Stimulated activated CD8-positive, alpha-beta memory T cell treated with anti-CD3 and anti-CD28 coated beads, Interleukin-12 subunit alpha, Interleukin-12 subunit beta, amount 100 ng/mL, for 24 hours (primary cell): ENCODE results near the gene NCL.
"Not testable (repeated sequence)": the region's sequence is repeated elsewhere in the genome, so short reads cannot be mapped to it uniquely, and the experiment has no call there.

Source experiments
- DNase-seq: peaks from one replicate; pipeline ENCODE4 v3.0.0-alpha.2; 2020; ENCODE audit errors: extremely low read depth

The NCL gene

DNA sequence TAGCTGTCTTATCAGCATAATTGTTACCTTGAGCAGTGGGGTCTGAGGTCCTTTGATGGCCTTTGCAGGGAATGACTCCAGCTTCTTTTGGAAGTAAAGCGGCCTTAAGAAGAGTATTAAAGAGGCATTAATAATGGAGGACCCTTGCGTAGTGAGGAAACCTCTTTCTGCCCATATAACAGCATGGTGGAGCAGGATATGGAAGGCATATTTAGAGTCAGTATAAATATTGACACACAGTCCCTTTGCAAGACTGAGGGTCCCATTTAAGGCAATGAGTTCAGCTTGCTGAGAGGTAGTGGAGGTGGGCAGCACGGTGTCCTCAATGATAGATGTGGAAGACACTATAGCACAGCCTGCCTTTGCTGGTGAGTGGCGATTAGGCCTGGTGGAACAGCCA lies 32.7 kb downstream of the NCL start:
- no peak for DNase-seq

GRCh38 chr2:231430437-231430836 lies 33.8 kb downstream of the NCL start:
- not testable (repeated sequence) for DNase-seq

DNA sequence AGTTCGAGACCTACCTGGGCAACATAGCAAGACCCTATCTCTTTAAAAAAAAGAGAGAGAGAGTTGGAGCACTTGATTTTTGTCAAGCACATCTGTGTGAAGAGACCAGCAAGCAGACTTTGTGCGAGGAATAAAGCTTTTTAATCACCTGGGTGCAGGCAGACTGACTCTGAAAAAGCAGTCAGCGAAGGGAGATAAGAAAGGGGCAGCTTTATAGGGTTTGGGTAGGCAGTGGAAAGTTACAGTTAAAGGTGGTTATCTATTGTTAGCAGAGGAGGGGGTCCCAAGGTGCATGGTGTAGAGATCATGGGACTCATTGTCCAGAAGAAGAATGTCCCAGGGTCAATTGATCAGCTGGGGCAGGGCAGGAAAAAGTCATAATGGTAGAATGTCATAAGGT lies 34.4 kb downstream of the NCL start:
- no peak for DNase-seq

GRCh38 chr2:231429152-231429551 lies 35.1 kb downstream of the NCL start:
- no peak for DNase-seq

DNA sequence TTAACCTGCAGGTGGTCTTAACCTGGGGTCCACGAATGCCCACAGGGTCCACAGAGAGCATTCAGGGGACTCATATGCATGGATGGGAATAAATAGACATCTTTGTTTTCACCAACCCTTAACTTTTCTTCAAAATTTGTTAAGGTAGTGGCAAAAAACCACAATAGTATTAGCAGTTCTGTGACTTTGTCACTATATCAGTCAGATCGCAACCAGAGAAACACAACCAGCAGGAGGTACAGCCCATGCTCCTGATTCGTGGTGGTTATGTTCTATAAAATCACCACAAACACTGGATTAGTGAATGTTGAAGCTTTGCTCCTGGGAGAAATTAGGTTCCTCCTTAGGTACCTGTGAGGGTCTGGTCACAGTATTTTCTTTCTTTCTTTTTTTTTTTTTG lies 37.2 kb downstream of the NCL start:
- DNase-seq = no peak

GRCh38 chr2:231425811-231426703 lies 38.2 kb downstream of the NCL start:
- no peak for DNase-seq

DNA sequence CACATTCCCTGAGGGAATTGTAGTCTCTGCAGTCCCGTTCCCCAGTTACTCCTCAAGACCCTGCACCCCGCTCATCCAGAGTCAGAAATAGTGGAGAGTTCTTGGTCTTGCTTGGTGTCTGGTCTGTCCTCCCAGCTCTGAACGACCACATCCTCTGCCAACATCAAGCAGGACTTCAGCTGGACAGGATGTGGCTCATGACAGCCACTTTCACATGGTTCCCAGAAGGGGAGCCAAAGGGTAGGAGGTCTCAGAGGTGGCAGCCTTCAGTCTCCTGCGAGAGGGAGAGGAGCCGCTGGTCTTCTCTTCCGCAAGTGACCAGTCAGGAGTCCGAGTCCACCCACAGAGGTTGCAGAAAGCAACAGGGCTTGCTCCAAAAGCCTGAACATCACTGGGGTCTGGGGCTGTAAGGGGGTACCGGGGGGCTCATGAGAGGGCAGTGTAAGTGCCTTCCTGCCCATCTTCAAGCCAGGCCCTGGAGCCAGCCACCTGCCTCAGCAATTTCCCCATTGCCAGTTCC lies 38.9 kb downstream of the NCL start:
- DNase-seq = no peak

GRCh38 chr2:231423176-231423575 lies 41.1 kb downstream of the NCL start:
- no peak for DNase-seq

DNA sequence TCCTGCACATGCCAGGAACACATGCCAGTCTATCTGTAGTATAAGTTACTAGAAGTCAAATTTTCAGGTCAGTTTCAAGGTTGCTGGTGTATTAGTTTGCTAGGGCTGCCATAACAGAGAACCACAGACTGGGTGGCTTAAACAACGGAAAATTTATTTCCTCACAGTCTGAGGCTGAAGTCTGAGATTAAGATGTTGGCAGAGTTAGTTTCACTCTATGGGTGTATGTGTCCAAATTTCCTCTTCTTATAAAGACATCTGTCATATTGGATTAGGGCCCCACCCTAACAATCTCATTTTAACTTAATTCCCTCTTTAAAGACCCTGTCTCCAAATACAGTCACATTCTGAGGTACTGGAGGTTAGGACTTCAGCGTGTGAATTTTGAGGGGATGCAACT lies 42.2 kb downstream of the NCL start:
- no peak for DNase-seq

DNA sequence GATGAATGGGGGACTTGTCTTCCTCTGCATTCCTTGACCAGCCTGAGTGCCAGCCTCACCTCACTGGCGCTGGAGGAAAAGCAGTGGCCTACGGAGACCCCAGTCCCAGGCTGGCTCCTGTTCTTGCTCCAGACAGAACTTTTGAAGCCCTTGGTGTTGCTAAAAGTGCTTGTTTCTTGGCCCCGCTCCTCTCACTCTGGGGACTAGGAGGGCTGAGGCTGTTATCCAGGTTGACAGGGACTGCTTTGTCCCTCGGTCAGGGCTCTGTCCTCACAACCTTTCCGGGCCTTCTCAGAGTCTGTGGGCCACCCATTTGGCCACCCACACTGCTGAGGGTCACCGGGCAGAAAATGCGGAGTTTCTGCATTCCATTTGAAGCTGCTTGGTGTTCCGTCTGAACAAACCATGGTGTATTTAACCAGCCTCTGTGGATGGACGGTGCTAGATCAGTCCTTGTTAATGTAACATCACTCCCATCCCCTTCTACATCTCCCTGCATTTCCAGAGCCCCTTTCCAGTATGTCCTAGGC lies 43.2 kb downstream of the NCL start:
- no peak for DNase-seq

GRCh38 chr2:231418820-231419640 lies 45.3 kb downstream of the NCL start:
- DNase-seq = no peak

DNA sequence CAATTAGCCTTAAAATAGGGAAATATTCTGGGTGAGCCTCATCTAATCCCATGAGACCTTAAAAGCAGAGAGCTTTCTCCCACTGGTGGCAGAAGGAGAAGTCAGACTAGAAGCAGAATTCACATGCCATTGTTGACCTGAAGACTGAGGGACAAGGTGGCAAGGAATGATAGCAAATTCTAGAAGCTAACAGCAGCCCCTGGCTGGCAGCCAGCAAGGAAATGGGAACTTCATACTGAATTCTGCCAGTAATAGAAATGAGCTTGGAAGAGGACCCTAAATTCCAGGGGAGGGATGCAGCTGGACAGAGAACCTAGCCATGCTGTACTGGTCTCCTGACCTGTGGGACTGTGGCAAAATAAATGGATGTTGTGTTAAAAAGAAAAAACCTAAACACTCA lies 49.3 kb downstream of the NCL start:
- DNase-seq = no peak

DNA sequence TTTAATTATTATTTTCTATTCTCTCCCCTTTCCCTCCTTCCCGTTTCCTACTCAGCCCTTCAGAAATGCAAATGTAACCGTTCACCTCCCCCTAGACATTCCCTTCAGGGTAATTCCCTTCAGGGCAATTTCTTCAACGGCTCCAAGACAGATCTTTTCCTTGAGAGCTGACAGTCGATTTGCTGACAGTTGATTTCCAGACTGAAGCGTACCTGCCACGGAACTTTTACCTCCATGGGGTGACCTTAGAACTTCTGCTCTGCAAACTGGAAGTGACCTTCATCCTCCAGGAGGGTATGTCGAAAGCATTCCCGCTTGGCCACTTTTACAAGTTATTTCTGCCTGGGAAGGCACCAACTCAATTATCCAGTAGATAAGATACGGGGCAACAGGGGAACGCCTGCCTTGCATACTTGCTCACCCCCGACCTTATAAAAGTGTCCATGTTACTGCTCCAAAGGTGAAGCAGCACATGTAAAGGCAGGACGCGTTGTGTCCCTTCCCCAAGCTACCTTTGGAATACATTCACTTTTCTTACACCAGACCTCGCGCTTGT lies 50.3 kb downstream of the NCL start:
- no peak for DNase-seq

GRCh38 chr2:231413456-231413855 lies 50.8 kb downstream of the NCL start:
- no peak for DNase-seq

DNA sequence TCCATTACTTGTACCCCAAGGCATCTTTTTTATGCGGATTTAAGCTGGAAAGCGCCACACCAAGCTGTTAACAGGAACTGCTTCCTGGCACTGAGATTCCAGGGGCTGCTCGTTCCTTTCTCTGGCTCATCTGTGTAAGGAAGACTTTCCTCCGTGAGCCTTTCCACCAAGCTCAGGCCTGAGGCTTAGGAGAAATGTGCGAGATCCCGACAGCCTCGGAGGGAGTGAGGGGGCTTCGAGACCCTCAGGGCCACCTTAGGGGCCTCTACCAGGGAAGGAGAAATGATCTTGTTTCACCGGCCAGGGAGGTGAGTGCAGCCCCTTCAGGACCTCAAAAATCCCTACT lies 51.7 kb downstream of the NCL start:
- no peak for DNase-seq

GRCh38 chr2:231411831-231412617 lies 52.3 kb downstream of the NCL start:
- peak; percentile 46 for DNase-seq

DNA sequence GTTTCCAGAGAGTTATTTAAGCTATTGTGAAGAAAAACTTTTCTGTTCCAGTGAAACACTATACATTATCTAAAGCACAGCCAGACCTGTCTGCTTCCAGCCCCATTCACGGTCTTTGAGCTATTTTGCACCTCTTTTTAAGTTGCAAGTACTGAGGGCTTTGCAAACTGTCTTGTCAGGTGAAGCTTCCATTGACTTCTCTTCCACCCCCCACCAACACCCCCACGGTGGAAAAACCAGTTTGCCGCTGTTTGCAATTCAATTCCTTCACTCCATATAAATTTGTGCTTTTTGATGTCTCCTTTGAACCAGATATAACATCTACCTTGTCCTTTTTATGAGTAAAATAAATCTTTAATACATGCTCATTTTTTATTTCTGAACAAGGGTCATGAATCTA lies 53.0 kb downstream of the NCL start:
- DNase-seq = no peak

DNA sequence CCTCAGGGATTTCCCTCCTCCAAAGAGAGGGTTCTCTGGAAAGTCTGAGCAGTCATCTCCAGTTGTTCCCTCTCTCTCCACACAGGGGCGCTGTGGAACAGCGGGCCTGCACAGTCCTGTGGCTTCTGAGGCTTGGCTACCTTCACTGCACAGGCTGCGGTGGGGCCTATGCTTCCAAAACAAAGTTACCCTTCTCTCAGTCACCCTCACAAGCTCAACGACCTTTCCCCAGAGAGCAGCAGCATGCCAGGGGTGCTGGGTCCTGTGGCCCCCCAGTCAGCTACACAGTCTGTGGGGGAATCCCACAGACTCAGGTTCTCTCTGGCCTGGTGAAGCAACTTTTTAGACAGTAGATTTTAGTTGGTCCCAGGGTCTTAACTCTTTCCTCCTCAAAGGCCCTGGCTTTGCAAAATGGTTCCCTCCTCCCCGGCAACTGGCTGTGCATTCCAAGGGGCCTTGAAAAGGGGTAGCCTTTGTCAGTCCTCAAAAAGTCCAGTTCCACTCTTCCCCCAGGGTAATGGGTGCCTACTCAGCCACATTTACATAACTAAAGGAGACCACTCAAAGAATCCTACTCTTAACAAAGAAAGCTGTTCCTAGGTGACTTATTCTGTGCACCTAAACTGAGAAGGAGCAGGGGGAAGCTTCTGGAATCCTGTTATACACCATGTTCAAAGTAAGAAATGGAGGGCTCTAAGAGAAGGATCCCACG lies 53.8 kb downstream of the NCL start:
- DNase-seq = no peak

- no peak for DNase-seq
These were observed 54.5 kb downstream of the NCL start for GRCh38 chr2:231409776-231410175.

- DNase-seq = not testable (repeated sequence)
These were observed 56.0 kb downstream of the NCL start for GRCh38 chr2:231408304-231408703.

- not testable (repeated sequence) for DNase-seq
These were observed 56.6 kb downstream of the NCL start for GRCh38 chr2:231407686-231408085.
